ENCODE measurements around the gene RPRML.
A peak's percentile ranks its signal among the peaks of the same experiment; 100 is the strongest.

RPRML gene

GRCh38 chr17:46940692-46941404 lies 38.2 kb downstream of the RPRML start:
- Mint-ChIP-seq H3K4me1 (peaks cover 29% of the 10 kb centered on the region), H3K27me3 (ENCODE audit: low read depth, poor library complexity) (peaks cover 4% of the 10 kb centered on the region), H3K4me3 (no peak overlapping the region), H3K27ac (peak overlapping the region; percentile 38), H3K9me3 (no peaks in the 10 kb centered on the region), H3K36me3 (ENCODE audit: low read depth) (peaks cover 40% of the 10 kb centered on the region)
- peak; percentile 85 for TF ChIP-seq CTCF (IDR thresholded peaks at IDR 0.05)
- DNase-seq, result peak; percentile 86

- Mint-ChIP-seq H3K27me3 (ENCODE audit: low read depth, poor library complexity) (peaks cover 4% of the 10 kb centered on the region), H3K4me3 (no peak overlapping the region), H3K9me3 (no peaks in the 10 kb centered on the region), H3K4me1 (no peaks in the 10 kb centered on the region), H3K27ac (no peak overlapping the region), H3K36me3 (ENCODE audit: low read depth) (peaks cover 81% of the 10 kb centered on the region)
- no peak for TF ChIP-seq CTCF (IDR thresholded peaks at IDR 0.05)
- DNase-seq, result no peak
Observed at GRCh38 chr17:46935658-46936266, 43.3 kb downstream of the RPRML start.

- DNase-seq, result no peak
- H3K27ac Mint-ChIP-seq, result no peak overlapping the region
- H3K9me3 Mint-ChIP-seq, result no peaks in the 10 kb centered on the region
- H3K27me3 Mint-ChIP-seq (ENCODE audit: low read depth, poor library complexity), result no peaks in the 10 kb centered on the region
- no peak for TF ChIP-seq CTCF (IDR thresholded peaks at IDR 0.05)
- no peak overlapping the region for H3K4me3 Mint-ChIP-seq
- H3K4me1 Mint-ChIP-seq, result peaks cover 5% of the 10 kb centered on the region
- peaks cover 53% of the 10 kb centered on the region for H3K36me3 Mint-ChIP-seq (ENCODE audit: low read depth)
Observed at GRCh38 chr17:46931596-46931995, 47.5 kb downstream of the RPRML start.

GRCh38 chr17:46930051-46930450 lies 49.0 kb downstream of the RPRML start:
- Mint-ChIP-seq H3K36me3 (ENCODE audit: low read depth) (peaks cover 41% of the 10 kb centered on the region), H3K4me3 (no peak overlapping the region), H3K27ac (peak overlapping the region; percentile 89), H3K27me3 (ENCODE audit: low read depth, poor library complexity) (no peaks in the 10 kb centered on the region), H3K9me3 (no peaks in the 10 kb centered on the region), H3K4me1 (peaks cover 14% of the 10 kb centered on the region)
- no peak for TF ChIP-seq CTCF (IDR thresholded peaks at IDR 0.05)
- no peak for DNase-seq

- no peak overlapping the region for H3K27ac Mint-ChIP-seq
- no peak for TF ChIP-seq CTCF (IDR thresholded peaks at IDR 0.05)
- DNase-seq, result no peak
- no peaks in the 10 kb centered on the region for H3K27me3 Mint-ChIP-seq (ENCODE audit: low read depth, poor library complexity)
- H3K9me3 Mint-ChIP-seq, result no peaks in the 10 kb centered on the region
- H3K4me3 Mint-ChIP-seq, result no peak overlapping the region
- peaks cover 16% of the 10 kb centered on the region for H3K4me1 Mint-ChIP-seq
- peaks cover 34% of the 10 kb centered on the region for H3K36me3 Mint-ChIP-seq (ENCODE audit: low read depth)
Observed at GRCh38 chr17:46929413-46929812, 49.6 kb downstream of the RPRML start.
